ENCODE measurements around the gene EML6. TPM values are rescaled to one million over a fixed set of nuclear protein-coding genes. Genes with fewer than 3 reads are reported as not detected.

The EML6 gene
- total RNA-seq, 1 experiment from 2014 or later: 6.6 TPM

DNA sequence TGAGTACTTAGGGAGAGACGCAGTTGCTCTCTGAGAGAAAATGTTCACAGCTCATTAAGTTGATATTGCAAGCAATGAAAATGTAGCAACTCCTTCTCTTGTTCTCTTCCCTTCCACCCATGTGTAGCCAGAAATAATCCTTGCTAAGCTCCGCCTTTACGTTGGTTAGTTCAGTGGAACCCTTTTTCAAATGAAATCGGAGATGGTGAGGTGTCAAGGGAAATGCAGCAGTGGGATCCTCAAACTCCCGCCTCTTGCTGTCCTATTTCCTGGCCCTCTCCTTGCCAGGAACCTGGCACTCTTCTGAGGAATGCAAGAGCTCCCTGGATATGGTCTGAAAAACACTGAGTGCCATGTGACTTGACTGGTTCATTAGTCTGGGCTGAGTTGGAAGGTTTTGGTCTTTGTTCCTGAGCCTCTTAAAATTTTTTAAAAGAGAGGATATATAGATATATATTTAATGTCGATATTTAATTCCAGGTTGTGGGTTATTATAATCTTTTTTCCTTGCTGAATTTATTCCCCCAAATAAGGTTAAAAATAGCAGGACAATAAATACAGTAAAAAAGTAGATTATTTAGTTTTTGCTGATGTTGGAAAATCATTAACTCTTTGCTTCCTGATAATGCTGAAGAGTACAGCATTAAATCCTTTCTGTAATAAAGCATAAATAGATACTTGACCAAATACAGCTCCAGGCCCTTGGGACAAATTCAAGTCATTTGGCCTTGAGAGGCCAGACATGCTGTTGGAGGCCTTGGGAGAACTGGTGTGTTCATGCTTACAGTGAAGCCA lies 116.2 kb downstream of the EML6 start:
- intact Hi-C loops (cut with micrococcal nuclease): loop anchor here (5.0 to 10.0 kb wide), 4 partner anchors 115 to 735 kb away; partner anchors contain the start of gene EML6
- DNase-seq (ENCODE audit: low read depth, low spot score) (no peak), ATAC-seq (no peak)
- Histone ChIP-seq H3K4me2 (ENCODE audit: low read length) (no peak overlapping the region), H3K9me2 (ENCODE audit: insufficient read depth) (no peaks in the 10 kb centered on the region), H3K79me2 (ENCODE audit: insufficient read depth, low read length) (no peaks in the 10 kb centered on the region), H3K36me3 (ENCODE audit: control insufficient read depth in 1 of 2, insufficient read depth in 2 of 2, low read length in 2 of 2) (no peaks in the 10 kb centered on the region), H3K4me1 (ENCODE audit: control insufficient read depth in 1 of 2, insufficient read depth in 2 of 2, low read length in 2 of 2) (no peaks in the 10 kb centered on the region), H3K4me3 (replicated peaks in 1 of 2; ENCODE audit: low read depth in 1 of 2, low read length in 2 of 2) (no peak overlapping the region), H3K9me3 (ENCODE audit: control insufficient read depth in 1 of 2, insufficient read depth in 1 of 2, low read depth in 1 of 2, low read length in 2 of 2) (no peaks in the 10 kb centered on the region), H3K27me3 (ENCODE audit: insufficient read depth, low read length) (no peaks in the 10 kb centered on the region), H3K27ac (ENCODE audit: low read depth, low read length) (no peak overlapping the region), H4K20me1 (ENCODE audit: insufficient read depth) (no peaks in the 10 kb centered on the region), H2AFZ (ENCODE audit: low read depth, low read length, poor library complexity, severe bottlenecking) (no peak overlapping the region), H3K9ac (ENCODE audit: low read length) (no peak overlapping the region)
- TF ChIP-seq, protein P1, sequence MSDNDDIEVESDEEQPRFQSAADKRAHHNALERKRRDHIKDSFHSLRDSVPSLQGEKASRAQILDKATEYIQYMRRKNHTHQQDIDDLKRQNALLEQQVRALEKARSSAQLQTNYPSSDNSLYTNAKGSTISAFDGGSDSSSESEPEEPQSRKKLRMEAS (IDR thresholded peaks at IDR 0.05): no peak
- no peak for TF ChIP-seq POLR2AphosphoS5 (IDR thresholded peaks at IDR 0.05; ENCODE audit: low read depth, low read length)
- TF ChIP-seq ZNF274 (IDR thresholded peaks at IDR 0.05; ENCODE audit: low read depth, low read length): no peak
- TF ChIP-seq ELF1 (IDR thresholded peaks at IDR 0.05; ENCODE audit: borderline replicate concordance, low read depth): no peak
- TF ChIP-seq, protein P2, sequence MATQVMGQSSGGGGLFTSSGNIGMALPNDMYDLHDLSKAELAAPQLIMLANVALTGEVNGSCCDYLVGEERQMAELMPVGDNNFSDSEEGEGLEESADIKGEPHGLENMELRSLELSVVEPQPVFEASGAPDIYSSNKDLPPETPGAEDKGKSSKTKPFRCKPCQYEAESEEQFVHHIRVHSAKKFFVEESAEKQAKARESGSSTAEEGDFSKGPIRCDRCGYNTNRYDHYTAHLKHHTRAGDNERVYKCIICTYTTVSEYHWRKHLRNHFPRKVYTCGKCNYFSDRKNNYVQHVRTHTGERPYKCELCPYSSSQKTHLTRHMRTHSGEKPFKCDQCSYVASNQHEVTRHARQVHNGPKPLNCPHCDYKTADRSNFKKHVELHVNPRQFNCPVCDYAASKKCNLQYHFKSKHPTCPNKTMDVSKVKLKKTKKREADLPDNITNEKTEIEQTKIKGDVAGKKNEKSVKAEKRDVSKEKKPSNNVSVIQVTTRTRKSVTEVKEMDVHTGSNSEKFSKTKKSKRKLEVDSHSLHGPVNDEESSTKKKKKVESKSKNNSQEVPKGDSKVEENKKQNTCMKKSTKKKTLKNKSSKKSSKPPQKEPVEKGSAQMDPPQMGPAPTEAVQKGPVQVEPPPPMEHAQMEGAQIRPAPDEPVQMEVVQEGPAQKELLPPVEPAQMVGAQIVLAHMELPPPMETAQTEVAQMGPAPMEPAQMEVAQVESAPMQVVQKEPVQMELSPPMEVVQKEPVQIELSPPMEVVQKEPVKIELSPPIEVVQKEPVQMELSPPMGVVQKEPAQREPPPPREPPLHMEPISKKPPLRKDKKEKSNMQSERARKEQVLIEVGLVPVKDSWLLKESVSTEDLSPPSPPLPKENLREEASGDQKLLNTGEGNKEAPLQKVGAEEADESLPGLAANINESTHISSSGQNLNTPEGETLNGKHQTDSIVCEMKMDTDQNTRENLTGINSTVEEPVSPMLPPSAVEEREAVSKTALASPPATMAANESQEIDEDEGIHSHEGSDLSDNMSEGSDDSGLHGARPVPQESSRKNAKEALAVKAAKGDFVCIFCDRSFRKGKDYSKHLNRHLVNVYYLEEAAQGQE (IDR thresholded peaks at IDR 0.05; ENCODE audit: low read depth): no peak
- TF ChIP-seq ZFX (IDR thresholded peaks at IDR 0.05): no peak
- TF ChIP-seq CTCF (IDR thresholded peaks at IDR 0.05 in 2 of 3, conservative IDR thresholded peaks at IDR 0.05 in 1 of 3; ENCODE audit: borderline replicate concordance in 1 of 3, insufficient read depth in 1 of 3, low read depth in 2 of 3, low read length in 2 of 3): no peak
- TF ChIP-seq POLR2A (IDR thresholded peaks at IDR 0.05; ENCODE audit: borderline replicate concordance, extremely low read depth, insufficient read depth, insufficient read length): no peak
- no peak for TF ChIP-seq SP1 (IDR thresholded peaks at IDR 0.05; ENCODE audit: low read depth)
- no peak for TF ChIP-seq SRF (IDR thresholded peaks at IDR 0.05; ENCODE audit: low read depth)
- no peak for TF ChIP-seq CBX3 (IDR thresholded peaks at IDR 0.05; ENCODE audit: low read depth)
- TF ChIP-seq FOSL1 (IDR thresholded peaks at IDR 0.05; ENCODE audit: low read depth): no peak
- TF ChIP-seq EZH2 (IDR thresholded peaks at IDR 0.05): no peak
- no peak for TF ChIP-seq EZH2phosphoT487 (IDR thresholded peaks at IDR 0.05; ENCODE audit: borderline replicate concordance)
- TF ChIP-seq SIN3A (IDR thresholded peaks at IDR 0.05; ENCODE audit: low read depth): no peak
- no peak for TF ChIP-seq JUND (IDR thresholded peaks at IDR 0.05)
- TF ChIP-seq YY1 (IDR thresholded peaks at IDR 0.05; ENCODE audit: extremely low read depth, insufficient replicate concordance, low read depth, low read length): no peak
- ChIA-PET POLR2A (no interaction called here), CTCF (interaction anchor here (0.7 to 2.8 kb wide), 9 partner anchors 9 to 732 kb away, joined by 3 to 34 read pairs (median 6); no protein-coding TSS in a partner anchor), RAD21 (ENCODE audit: low non-redundant PET in 1 of 2, low total read pairs in 2 of 2, uncharacterized antibody in 2 of 2, unreplicated experiment in 2 of 2) (interaction anchor here (1.0 to 1.2 kb wide), 3 partner anchors 60 to 733 kb away, joined by 3 to 5 read pairs (median 4); no protein-coding TSS in a partner anchor)
- no TSS peak for BruUV-seq (replicated peaks)

Data from HCT116 (cell line).